Effector memory CD8-positive, alpha-beta T cell (primary cell): ENCODE results near the gene CD151.

Experiments
- ATAC-seq: fragments of 150-1000 bp; cut with Tn5 transposase; replicated peaks from 2 replicates; pipeline ENCODE4 v1.10.0; 2021; ENCODE audit warnings: mild to moderate bottlenecking, moderate library complexity
- DNase-seq, 3 experiments: peaks; one replicate each; pipeline ENCODE4 v3.0.0; 2021
- H3K27ac Mint-ChIP-seq, 2 donors: one replicate each; pipeline ENCODE4 v1.8.0; 2022; ENCODE audit warnings: mild to moderate bottlenecking in 2 of 2, mixed read lengths in 2 of 2, moderate library complexity in 2 of 2
- H3K27me3 Mint-ChIP-seq, 2 donors: one replicate each; pipeline ENCODE4 v1.8.0; 2022; ENCODE audit warnings: mixed read lengths in 2 of 2
- H3K36me3 Mint-ChIP-seq: one replicate; pipeline ENCODE4 v1.8.0; 2022; ENCODE audit warnings: mild to moderate bottlenecking, moderate library complexity, mixed read lengths; ENCODE audit not compliant: insufficient read depth
- H3K4me1 Mint-ChIP-seq, 2 donors: one replicate each; pipeline ENCODE4 v1.8.0; 2022; ENCODE audit warnings: low read depth in 2 of 2, mixed read lengths in 2 of 2
- H3K4me3 Mint-ChIP-seq, 2 donors: one replicate each; pipeline ENCODE4 v1.8.0; 2022; ENCODE audit warnings: mild to moderate bottlenecking in 2 of 2, mixed read lengths in 2 of 2, moderate library complexity in 2 of 2
- H3K9me3 Mint-ChIP-seq, 2 donors: one replicate each; pipeline ENCODE4 v1.8.0; 2022; ENCODE audit warnings: mixed read lengths in 2 of 2

CD151 gene

GRCh38 chr11:824942-825341 is 7.8 kb upstream of the CD151 start:
- no peak for ATAC-seq
- Mint-ChIP-seq H3K27ac (peak overlapping the region in 1 of 2 donors; percentile 66), H3K9me3 (no peaks in the 10 kb centered on the region), H3K36me3 (peaks cover 49% of the 10 kb centered on the region), H3K4me3 (peak overlapping the region in 1 of 2 donors; percentile 48), H3K4me1 (peaks cover 14 to 27% of the 10 kb centered on the region in 2 donors), H3K27me3 (peaks cover 6 to 27% of the 10 kb centered on the region in 2 donors)
- DNase-seq, result no peak

- peaks cover 45% of the 10 kb centered on the region for H3K36me3 Mint-ChIP-seq
- DNase-seq, result no peak
- H3K27me3 Mint-ChIP-seq, result peaks cover 6 to 27% of the 10 kb centered on the region in 2 donors
- no peaks in the 10 kb centered on the region for H3K9me3 Mint-ChIP-seq
- H3K27ac Mint-ChIP-seq, result peak overlapping the region in 1 of 2 donors; percentile 66
- H3K4me3 Mint-ChIP-seq, result peak overlapping the region in 1 of 2 donors; percentile 48
- ATAC-seq, result no peak
- H3K4me1 Mint-ChIP-seq, result peaks cover 14 to 24% of the 10 kb centered on the region in 2 donors
These were observed 7.2 kb upstream of the CD151 start for GRCh38 chr11:825366-826226.

GRCh38 chr11:826227-826621 is 6.5 kb upstream of the CD151 start:
- H3K9me3 Mint-ChIP-seq, result no peaks in the 10 kb centered on the region
- no peak overlapping the region for H3K27ac Mint-ChIP-seq
- peak overlapping the region; percentile 73 to 75 for H3K4me3 Mint-ChIP-seq

GRCh38 chr11:826836-827145 is 6.0 kb upstream of the CD151 start:
- H3K4me1 Mint-ChIP-seq, result peaks cover 9 to 22% of the 10 kb centered on the region in 2 donors
- H3K36me3 Mint-ChIP-seq, result peaks cover 45% of the 10 kb centered on the region
- ATAC-seq, result peak; percentile 4

More at GRCh38 chr11:826227-826621, 6.5 kb upstream of the CD151 start:
- Mint-ChIP-seq H3K4me1 (peaks cover 9 to 19% of the 10 kb centered on the region in 2 donors), H3K27me3 (peaks cover 6 to 30% of the 10 kb centered on the region in 2 donors), H3K36me3 (peaks cover 45% of the 10 kb centered on the region)
- ATAC-seq (no peak), DNase-seq (no peak)

GRCh38 chr11:827146-827896 is 5.4 kb upstream of the CD151 start:
- Mint-ChIP-seq H3K27ac (no peak overlapping the region), H3K36me3 (peaks cover 41% of the 10 kb centered on the region), H3K9me3 (no peaks in the 10 kb centered on the region), H3K4me1 (peaks cover 9 to 24% of the 10 kb centered on the region in 2 donors), H3K27me3 (peaks cover 6 to 37% of the 10 kb centered on the region in 2 donors), H3K4me3 (peak overlapping the region; percentile 73 to 75)
- DNase-seq, result no peak
- peak; percentile 12 for ATAC-seq

More at GRCh38 chr11:826836-827145, 6.0 kb upstream of the CD151 start:
- peaks cover 6 to 36% of the 10 kb centered on the region in 2 donors for H3K27me3 Mint-ChIP-seq
- peak overlapping the region; percentile 73 to 75 for H3K4me3 Mint-ChIP-seq
- no peak for DNase-seq
- no peaks in the 10 kb centered on the region for H3K9me3 Mint-ChIP-seq
- H3K27ac Mint-ChIP-seq, result no peak overlapping the region

GRCh38 chr11:827897-828192 is 4.9 kb upstream of the CD151 start, which contains the start of gene CRACR2B:
Gene CRACR2B, plus strand, starts transcription at chr11:827919. Its CDS starts 689 bp downstream, at chr11:828608.
- Mint-ChIP-seq H3K27me3 (peaks cover 6 to 37% of the 10 kb centered on the region in 2 donors), H3K27ac (peak within 1 kb of the TSS in 1 of 2 donors; percentile 23)

GRCh38 chr11:828506-829175 is 4.1 kb upstream of the CD151 start:
- Mint-ChIP-seq H3K9me3 (no peaks in the 10 kb centered on the region), H3K27me3 (peaks cover 6 to 37% of the 10 kb centered on the region in 2 donors), H3K36me3 (peaks cover 28% of the 10 kb centered on the region), H3K27ac (peak overlapping the region in 1 of 2 donors; percentile 23), H3K4me1 (peaks cover 11 to 26% of the 10 kb centered on the region in 2 donors), H3K4me3 (peak overlapping the region; percentile 73 to 75)
- ATAC-seq (no peak), DNase-seq (no peak)

More at GRCh38 chr11:827897-828192, 4.9 kb upstream of the CD151 start, which contains the start of gene CRACR2B:
- H3K9me3 Mint-ChIP-seq, result no peaks in the 10 kb centered on the region
- H3K36me3 Mint-ChIP-seq, result peaks cover 36% of the 10 kb centered on the region
- H3K4me1 Mint-ChIP-seq, result peaks cover 9 to 26% of the 10 kb centered on the region in 2 donors
- ATAC-seq, result no peak
- H3K4me3 Mint-ChIP-seq, result peak within 1 kb of the TSS; percentile 75
- no peak for DNase-seq

- peaks cover 21% of the 10 kb centered on the region for H3K36me3 Mint-ChIP-seq
- peak overlapping the region; percentile 69 to 75 for H3K4me3 Mint-ChIP-seq
- DNase-seq (no peak), ATAC-seq (no peak)
- H3K27me3 Mint-ChIP-seq, result peaks cover 6 to 37% of the 10 kb centered on the region in 2 donors
- no peak overlapping the region for H3K27ac Mint-ChIP-seq
- H3K9me3 Mint-ChIP-seq, result no peaks in the 10 kb centered on the region
- peaks cover 14 to 29% of the 10 kb centered on the region in 2 donors for H3K4me1 Mint-ChIP-seq
These were observed 3.4 kb upstream of the CD151 start for GRCh38 chr11:829176-829846.

- Mint-ChIP-seq H3K27ac (no peak overlapping the region), H3K9me3 (no peaks in the 10 kb centered on the region), H3K27me3 (peaks cover 6 to 37% of the 10 kb centered on the region in 2 donors), H3K4me3 (peak overlapping the region; percentile 69 to 75), H3K36me3 (peaks cover 17% of the 10 kb centered on the region), H3K4me1 (peaks cover 14 to 30% of the 10 kb centered on the region in 2 donors)
- ATAC-seq (peak; percentile 4), DNase-seq (no peak)
These were observed 2.9 kb upstream of the CD151 start for GRCh38 chr11:829847-830294.

- Mint-ChIP-seq H3K4me3 (peak overlapping the region; percentile 69 to 75), H3K27me3 (peaks cover 6 to 37% of the 10 kb centered on the region in 2 donors), H3K9me3 (no peaks in the 10 kb centered on the region), H3K36me3 (peaks cover 10% of the 10 kb centered on the region), H3K4me1 (peaks cover 14 to 32% of the 10 kb centered on the region in 2 donors), H3K27ac (no peak overlapping the region)
- DNase-seq (peak; percentile 61 to 64 (median 63)), ATAC-seq (peak; percentile 57)
These were observed 2.2 kb upstream of the CD151 start for GRCh38 chr11:830295-831117.

GRCh38 chr11:831118-831864 is 1.5 kb upstream of the CD151 start:
- H3K36me3 Mint-ChIP-seq, result peaks cover 4% of the 10 kb centered on the region
- H3K27me3 Mint-ChIP-seq, result peaks cover 6 to 37% of the 10 kb centered on the region in 2 donors
- peaks cover 14 to 32% of the 10 kb centered on the region in 2 donors for H3K4me1 Mint-ChIP-seq
- H3K27ac Mint-ChIP-seq, result no peak overlapping the region
- no peak for DNase-seq
- no peaks in the 10 kb centered on the region for H3K9me3 Mint-ChIP-seq
- H3K4me3 Mint-ChIP-seq, result peak overlapping the region; percentile 69 to 75
- no peak for ATAC-seq
